IPS-NIHi7 (cell line): ENCODE data around the gene KLHL35.
A peak's percentile ranks its signal among the peaks of the same experiment; 100 is the strongest.
"Not testable (repeated sequence)": the region's sequence is repeated elsewhere in the genome, so short reads cannot be mapped to it uniquely, and the experiment has no call there.

Experiments
- DNase-seq: peaks from one replicate; pipeline ENCODE4 v3.0.0; 2012; ENCODE audit warnings: mixed read lengths; ENCODE audit errors: extremely low spot score

KLHL35 gene

GRCh38 chr11:75388386-75389275 lies 44.4 kb downstream of the KLHL35 start:
- DNase-seq: peak; percentile 77

GRCh38 chr11:75387736-75388294 lies 45.2 kb downstream of the KLHL35 start:
- no peak for DNase-seq

- no peak for DNase-seq
Measured at GRCh38 chr11:75386942-75387630, 45.9 kb downstream of the KLHL35 start.

GRCh38 chr11:75384438-75385080 lies 48.4 kb downstream of the KLHL35 start:
- DNase-seq: peak; percentile 84

GRCh38 chr11:75383246-75383645 lies 49.8 kb downstream of the KLHL35 start:
- peak; percentile 78 for DNase-seq

- DNase-seq: no peak
Measured at GRCh38 chr11:75380716-75381420, 52.1 kb downstream of the KLHL35 start.

GRCh38 chr11:75380245-75380644 lies 52.8 kb downstream of the KLHL35 start:
- DNase-seq: no peak

- DNase-seq: not testable (repeated sequence)
Measured at GRCh38 chr11:75378776-75379175, 54.2 kb downstream of the KLHL35 start.

- no peak for DNase-seq
Measured at GRCh38 chr11:75376175-75376574, 56.8 kb downstream of the KLHL35 start.

GRCh38 chr11:75375626-75376025 lies 57.4 kb downstream of the KLHL35 start:
- no peak for DNase-seq

- DNase-seq: no peak
Measured at GRCh38 chr11:75374646-75375045, 58.4 kb downstream of the KLHL35 start.

- DNase-seq: no peak
Measured at GRCh38 chr11:75373201-75373600, 59.8 kb downstream of the KLHL35 start.
